GF-D8 (cell line): Measurements from ENCODE around the gene ZSWIM5.
"Not testable (repeated sequence)": the region's sequence is repeated elsewhere in the genome, so short reads cannot be mapped to it uniquely, and the experiment has no call there.

Experiments used
- DNase-seq: peaks from one replicate; lab custom pipeline; 2025; lab: John Stamatoyannopoulos, UW

Gene ZSWIM5

GRCh38 chr1:45146833-45147232 lies 59.6 kb downstream of the ZSWIM5 start:
- DNase-seq, result no peak

GRCh38 chr1:45141247-45142003 lies 65.0 kb downstream of the ZSWIM5 start:
- no peak for DNase-seq

- DNase-seq, result no peak
Measured at GRCh38 chr1:45136984-45137383, 69.4 kb downstream of the ZSWIM5 start.

GRCh38 chr1:45135316-45135715 lies 71.1 kb downstream of the ZSWIM5 start:
- DNase-seq, result no peak

GRCh38 chr1:45134461-45134873 lies 71.9 kb downstream of the ZSWIM5 start:
- no peak for DNase-seq

- not testable (repeated sequence) for DNase-seq
Measured at GRCh38 chr1:45132719-45133118, 73.7 kb downstream of the ZSWIM5 start.

GRCh38 chr1:45123358-45123757 lies 83.0 kb downstream of the ZSWIM5 start:
- DNase-seq, result no peak

GRCh38 chr1:45122724-45123123 lies 83.7 kb downstream of the ZSWIM5 start:
- no peak for DNase-seq

- DNase-seq, result no peak
Measured at GRCh38 chr1:45117766-45118165, 88.6 kb downstream of the ZSWIM5 start.

- DNase-seq, result no peak
Measured at GRCh38 chr1:45116820-45117219, 89.6 kb downstream of the ZSWIM5 start.

- DNase-seq, result no peak
Measured at GRCh38 chr1:45116340-45116739, 90.1 kb downstream of the ZSWIM5 start.

- not testable (repeated sequence) for DNase-seq
Measured at GRCh38 chr1:45115198-45115597, 91.2 kb downstream of the ZSWIM5 start.

- no peak for DNase-seq
Measured at GRCh38 chr1:45112661-45113060, 93.7 kb downstream of the ZSWIM5 start.

GRCh38 chr1:45111239-45111638 lies 95.2 kb downstream of the ZSWIM5 start:
- DNase-seq, result no peak

- no peak for DNase-seq
Measured at GRCh38 chr1:45107782-45108181, 98.6 kb downstream of the ZSWIM5 start.

GRCh38 chr1:45106864-45107263 lies 99.5 kb downstream of the ZSWIM5 start:
- not testable (repeated sequence) for DNase-seq

GRCh38 chr1:45106156-45106545 lies 100.3 kb downstream of the ZSWIM5 start:
- DNase-seq, result not testable (repeated sequence)

GRCh38 chr1:45105486-45106155 lies 100.8 kb downstream of the ZSWIM5 start:
- not testable (repeated sequence) for DNase-seq

GRCh38 chr1:45103534-45103933 lies 102.9 kb downstream of the ZSWIM5 start:
- DNase-seq, result no peak

- no peak for DNase-seq
Measured at GRCh38 chr1:45101947-45102346, 104.5 kb downstream of the ZSWIM5 start.

- DNase-seq, result not testable (repeated sequence)
Measured at GRCh38 chr1:45101528-45101927, 104.9 kb downstream of the ZSWIM5 start.

GRCh38 chr1:45097944-45098343 lies 108.5 kb downstream of the ZSWIM5 start:
- no peak for DNase-seq

- DNase-seq, result no peak
Measured at GRCh38 chr1:45097079-45097478, 109.3 kb downstream of the ZSWIM5 start.

- DNase-seq, result no peak
Measured at GRCh38 chr1:45095450-45095849, 111.0 kb downstream of the ZSWIM5 start.
